ENCODE results near the gene RPS6KL1. TPM values are rescaled to one million over a fixed set of nuclear protein-coding genes. Genes with fewer than 3 reads are reported as not detected.

RPS6KL1 gene
- total RNA-seq, 2 donors from 2014 or later: 9.1 to 14.0 TPM

DNA sequence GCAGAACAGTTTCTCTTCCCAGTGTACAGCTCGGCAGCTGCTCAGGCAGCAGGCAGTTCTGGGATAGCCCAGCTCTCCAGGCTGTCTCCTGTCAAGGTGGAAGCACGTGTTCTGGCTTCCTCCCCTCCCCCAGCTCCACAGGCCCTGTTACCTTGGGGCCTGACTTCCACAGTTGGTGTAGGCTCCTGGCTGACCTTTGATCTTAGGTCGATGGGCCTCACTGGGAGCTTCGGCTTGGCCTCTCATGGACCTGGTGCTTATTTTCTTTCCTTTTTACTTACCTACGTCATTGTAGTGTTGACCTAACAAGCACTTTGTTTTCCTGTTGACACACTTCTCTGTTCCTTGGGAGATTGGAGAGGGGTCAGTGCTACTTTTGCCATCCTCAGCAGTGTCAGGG, 24.4 kb downstream of the RPS6KL1 start:
- H3K36me3 ChIP-seq: peaks cover 63% of the 10 kb centered on the region
- no peak overlapping the region for H3K27ac ChIP-seq
- DNase-seq: no peak
- TF ChIP-seq, protein P1, sequence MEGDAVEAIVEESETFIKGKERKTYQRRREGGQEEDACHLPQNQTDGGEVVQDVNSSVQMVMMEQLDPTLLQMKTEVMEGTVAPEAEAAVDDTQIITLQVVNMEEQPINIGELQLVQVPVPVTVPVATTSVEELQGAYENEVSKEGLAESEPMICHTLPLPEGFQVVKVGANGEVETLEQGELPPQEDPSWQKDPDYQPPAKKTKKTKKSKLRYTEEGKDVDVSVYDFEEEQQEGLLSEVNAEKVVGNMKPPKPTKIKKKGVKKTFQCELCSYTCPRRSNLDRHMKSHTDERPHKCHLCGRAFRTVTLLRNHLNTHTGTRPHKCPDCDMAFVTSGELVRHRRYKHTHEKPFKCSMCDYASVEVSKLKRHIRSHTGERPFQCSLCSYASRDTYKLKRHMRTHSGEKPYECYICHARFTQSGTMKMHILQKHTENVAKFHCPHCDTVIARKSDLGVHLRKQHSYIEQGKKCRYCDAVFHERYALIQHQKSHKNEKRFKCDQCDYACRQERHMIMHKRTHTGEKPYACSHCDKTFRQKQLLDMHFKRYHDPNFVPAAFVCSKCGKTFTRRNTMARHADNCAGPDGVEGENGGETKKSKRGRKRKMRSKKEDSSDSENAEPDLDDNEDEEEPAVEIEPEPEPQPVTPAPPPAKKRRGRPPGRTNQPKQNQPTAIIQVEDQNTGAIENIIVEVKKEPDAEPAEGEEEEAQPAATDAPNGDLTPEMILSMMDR (IDR thresholded peaks at IDR 0.05): no peak
- no peaks in the 10 kb centered on the region for H3K4me1 ChIP-seq
- H3K4me3 ChIP-seq: no peak overlapping the region
- H3K27me3 ChIP-seq: no peaks in the 10 kb centered on the region
- H3K9me3 ChIP-seq: no peaks in the 10 kb centered on the region
- H3K9ac ChIP-seq (ENCODE audit: low read depth in 2 of 2, low read length in 2 of 2): no peak overlapping the region
- intact Hi-C loops (cut with DNase I): no loop called here

DNA sequence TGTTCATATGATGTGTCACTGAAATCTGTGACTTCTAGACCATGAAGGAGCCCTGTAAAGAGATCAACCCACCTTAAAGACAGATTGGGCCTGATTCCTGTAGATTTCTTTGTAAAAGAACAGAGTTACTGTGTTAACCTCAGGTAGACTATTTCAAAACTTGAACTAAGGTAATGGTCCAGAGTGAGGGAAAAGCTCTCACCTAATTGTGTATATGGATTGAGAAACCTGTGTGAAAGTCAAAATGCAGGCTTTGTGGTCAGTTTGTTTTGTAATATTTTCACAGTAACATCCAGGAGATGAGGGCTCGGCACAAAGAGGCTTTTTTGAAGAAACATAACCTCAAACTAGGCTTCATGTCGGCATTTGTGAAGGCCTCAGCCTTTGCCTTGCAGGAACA, 25.0 kb downstream of the RPS6KL1 start:
- Histone ChIP-seq H3K9me3 (no peaks in the 10 kb centered on the region), H3K9ac (ENCODE audit: low read depth in 2 of 2, low read length in 2 of 2) (no peak overlapping the region), H3K4me3 (no peak overlapping the region), H3K27me3 (no peaks in the 10 kb centered on the region), H3K4me1 (no peaks in the 10 kb centered on the region), H3K36me3 (peaks cover 67% of the 10 kb centered on the region), H3K27ac (no peak overlapping the region)
- intact Hi-C loops (cut with DNase I): no loop called here
- no peak for DNase-seq
- TF ChIP-seq, protein P1 (IDR thresholded peaks at IDR 0.05): no peak

DNA sequence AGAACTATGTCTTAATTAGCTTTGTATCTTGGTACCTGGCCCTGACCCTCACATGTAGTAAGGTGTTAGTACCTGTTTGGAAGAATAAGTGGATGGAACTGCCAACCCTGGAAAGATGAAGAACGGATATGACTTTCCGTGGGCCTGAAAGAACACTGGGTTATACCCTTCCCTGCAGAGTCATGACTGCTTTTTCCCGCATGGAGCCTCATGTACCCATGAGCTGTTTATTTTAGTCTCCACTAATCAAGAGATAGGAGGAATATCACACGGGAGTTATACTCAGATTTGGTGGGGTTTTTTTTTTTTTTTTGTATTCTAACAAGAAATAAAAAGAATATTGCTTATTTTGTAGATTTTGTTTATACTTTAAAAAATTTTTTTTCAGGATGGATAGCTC, 25.4 kb downstream of the RPS6KL1 start:
- Histone ChIP-seq H3K4me3 (no peak overlapping the region), H3K9me3 (no peaks in the 10 kb centered on the region), H3K9ac (ENCODE audit: low read depth in 2 of 2, low read length in 2 of 2) (no peak overlapping the region), H3K4me1 (no peaks in the 10 kb centered on the region), H3K27ac (no peak overlapping the region), H3K36me3 (peaks cover 67% of the 10 kb centered on the region), H3K27me3 (no peaks in the 10 kb centered on the region)
- intact Hi-C loops (cut with DNase I): no loop called here
- TF ChIP-seq, protein P1 (IDR thresholded peaks at IDR 0.05): no peak
- no peak for DNase-seq

DNA sequence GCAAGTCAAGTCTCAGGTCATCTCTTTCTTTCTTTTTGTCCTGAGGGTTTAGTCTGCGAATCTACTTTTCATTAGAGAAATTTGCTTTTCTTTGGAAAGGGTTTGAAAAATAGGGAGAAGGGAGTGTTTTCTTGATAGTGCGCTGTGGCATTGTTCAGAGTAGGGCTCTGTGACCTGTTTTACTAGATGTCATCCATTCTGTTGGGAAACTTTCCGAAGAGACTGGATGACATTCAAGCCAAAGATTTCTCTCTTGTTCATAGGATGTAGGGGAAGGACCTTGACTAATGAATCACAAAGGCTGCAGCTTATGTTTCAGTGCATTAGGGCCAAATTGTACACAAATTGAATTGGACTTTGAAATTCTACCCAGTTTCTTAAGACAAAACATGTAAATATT, 26.7 kb downstream of the RPS6KL1 start:
- Histone ChIP-seq H3K9me3 (no peaks in the 10 kb centered on the region), H3K27ac (no peak overlapping the region), H3K27me3 (no peaks in the 10 kb centered on the region), H3K4me3 (no peak overlapping the region), H3K36me3 (peaks cover 63% of the 10 kb centered on the region), H3K9ac (ENCODE audit: low read depth in 2 of 2, low read length in 2 of 2) (no peak overlapping the region), H3K4me1 (no peaks in the 10 kb centered on the region)
- TF ChIP-seq, protein P1 (IDR thresholded peaks at IDR 0.05): no peak
- intact Hi-C loops (cut with DNase I): no loop called here
- no peak for DNase-seq

DNA sequence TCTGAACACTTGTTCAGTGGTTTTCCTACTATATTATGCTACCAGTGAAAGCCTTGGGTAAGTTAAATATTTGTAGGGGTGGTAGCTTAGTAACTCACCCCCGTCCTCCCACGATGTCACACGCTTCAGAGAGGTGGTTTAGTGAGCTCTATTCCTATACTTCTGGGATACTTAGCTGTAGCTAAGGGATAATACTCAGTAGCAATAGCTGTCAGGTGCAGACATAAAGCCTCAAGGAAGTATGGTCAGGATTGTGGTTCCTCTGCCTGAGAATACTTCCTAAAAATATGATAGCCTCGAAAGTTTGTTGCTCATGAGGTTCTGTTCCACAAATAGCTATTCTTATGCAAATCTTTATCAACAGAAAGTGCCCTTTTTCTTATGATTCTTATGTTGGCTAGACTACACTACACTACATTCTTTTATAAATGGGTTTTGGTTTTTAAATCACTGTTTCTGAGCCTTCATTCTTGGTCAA, 29.4 kb downstream of the RPS6KL1 start:
- no peak overlapping the region for H3K9ac ChIP-seq (ENCODE audit: low read depth in 2 of 2, low read length in 2 of 2)
- no peak overlapping the region for H3K27ac ChIP-seq
- H3K4me3 ChIP-seq: no peak overlapping the region
- no peaks in the 10 kb centered on the region for H3K27me3 ChIP-seq
- DNase-seq: no peak
- TF ChIP-seq, protein P1 (IDR thresholded peaks at IDR 0.05): no peak
- no peaks in the 10 kb centered on the region for H3K9me3 ChIP-seq
- peaks cover 52% of the 10 kb centered on the region for H3K36me3 ChIP-seq
- intact Hi-C loops (cut with DNase I): no loop called here
- H3K4me1 ChIP-seq: no peaks in the 10 kb centered on the region

Measured in colonic mucosa (tissue), 4 donors.